ENCODE results near the gene SFXN5.

SFXN5 gene

DNA sequence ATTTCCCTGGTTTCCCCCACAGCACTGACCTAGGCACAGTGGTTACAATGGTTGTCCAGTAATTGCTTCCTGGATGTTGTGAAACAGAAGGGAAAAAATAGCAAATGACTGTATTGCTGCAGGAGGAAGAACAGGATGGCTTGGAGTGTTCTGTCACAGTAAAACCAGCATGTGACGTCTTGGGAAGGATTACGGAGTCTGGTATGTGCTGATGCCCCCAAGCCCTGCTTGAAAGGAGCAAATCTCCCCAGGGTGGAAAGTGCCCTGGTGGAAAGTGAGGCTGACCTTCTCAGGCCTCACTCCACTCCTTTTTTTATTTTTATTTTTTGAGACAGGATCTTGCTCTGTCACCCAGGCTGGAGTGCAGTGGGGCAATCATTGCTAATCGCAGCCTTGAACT, 33.4 kb upstream of the SFXN5 start:
- TF ChIP-seq, protein P1, sequence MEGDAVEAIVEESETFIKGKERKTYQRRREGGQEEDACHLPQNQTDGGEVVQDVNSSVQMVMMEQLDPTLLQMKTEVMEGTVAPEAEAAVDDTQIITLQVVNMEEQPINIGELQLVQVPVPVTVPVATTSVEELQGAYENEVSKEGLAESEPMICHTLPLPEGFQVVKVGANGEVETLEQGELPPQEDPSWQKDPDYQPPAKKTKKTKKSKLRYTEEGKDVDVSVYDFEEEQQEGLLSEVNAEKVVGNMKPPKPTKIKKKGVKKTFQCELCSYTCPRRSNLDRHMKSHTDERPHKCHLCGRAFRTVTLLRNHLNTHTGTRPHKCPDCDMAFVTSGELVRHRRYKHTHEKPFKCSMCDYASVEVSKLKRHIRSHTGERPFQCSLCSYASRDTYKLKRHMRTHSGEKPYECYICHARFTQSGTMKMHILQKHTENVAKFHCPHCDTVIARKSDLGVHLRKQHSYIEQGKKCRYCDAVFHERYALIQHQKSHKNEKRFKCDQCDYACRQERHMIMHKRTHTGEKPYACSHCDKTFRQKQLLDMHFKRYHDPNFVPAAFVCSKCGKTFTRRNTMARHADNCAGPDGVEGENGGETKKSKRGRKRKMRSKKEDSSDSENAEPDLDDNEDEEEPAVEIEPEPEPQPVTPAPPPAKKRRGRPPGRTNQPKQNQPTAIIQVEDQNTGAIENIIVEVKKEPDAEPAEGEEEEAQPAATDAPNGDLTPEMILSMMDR (IDR thresholded peaks at IDR 0.05) = no peak

DNA sequence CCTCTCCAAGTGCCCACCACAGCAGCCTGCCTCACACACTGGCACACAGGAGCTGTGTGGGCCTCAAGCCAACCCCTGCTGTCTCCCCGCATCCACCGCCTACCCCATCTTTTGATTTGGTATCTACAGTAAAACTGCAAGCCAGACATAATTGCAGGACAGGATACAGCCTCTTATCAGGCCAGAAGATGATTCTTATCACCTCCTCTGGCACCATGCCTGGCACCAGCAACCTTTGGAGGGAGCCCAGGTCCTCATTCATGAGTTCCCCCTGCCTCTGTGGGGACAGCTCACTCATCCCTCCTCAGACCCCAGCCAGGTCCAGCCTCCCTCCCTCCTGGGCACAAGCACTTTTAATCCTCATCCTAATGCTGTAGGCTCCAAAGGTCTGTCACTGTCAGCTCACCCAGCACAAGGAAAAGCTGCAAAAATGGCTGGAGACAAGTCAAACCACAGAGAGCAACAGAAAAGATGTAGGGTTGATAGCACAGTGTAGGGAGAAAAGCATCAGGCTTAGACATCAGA, 31.6 kb upstream of the SFXN5 start:
- TF ChIP-seq, protein P1 (IDR thresholded peaks at IDR 0.05) = no peak

DNA sequence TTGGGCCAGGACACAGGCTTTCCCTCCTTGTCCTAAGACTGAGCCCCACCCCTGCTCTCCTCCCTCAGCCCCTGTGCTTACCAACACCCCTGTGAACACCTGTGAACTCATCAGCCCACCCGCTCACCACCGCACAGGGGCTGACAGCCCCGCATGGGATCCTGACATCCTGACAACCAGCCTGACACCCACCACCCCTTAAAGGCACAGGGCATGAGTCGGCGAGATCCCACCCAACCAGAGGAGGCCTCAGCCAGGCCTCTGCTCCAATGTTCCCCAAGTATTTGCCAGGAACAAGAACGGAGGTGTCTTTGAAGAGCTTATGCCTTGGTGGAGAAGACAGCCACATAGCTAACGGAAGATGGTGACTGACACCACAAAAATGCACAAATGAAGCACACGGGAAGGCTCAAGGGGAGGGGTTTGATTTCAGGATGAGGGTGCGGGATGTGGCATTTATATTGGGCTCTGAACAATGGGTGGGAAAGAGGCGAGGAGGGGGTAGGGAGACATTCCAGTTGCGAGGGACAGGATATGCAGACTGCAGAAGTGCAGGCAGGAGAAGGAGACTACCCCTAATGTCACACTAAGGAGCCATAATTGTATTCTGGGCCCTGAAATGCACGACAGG, 30.2 kb upstream of the SFXN5 start:
- TF ChIP-seq, protein P1 (IDR thresholded peaks at IDR 0.05) = no peak

DNA sequence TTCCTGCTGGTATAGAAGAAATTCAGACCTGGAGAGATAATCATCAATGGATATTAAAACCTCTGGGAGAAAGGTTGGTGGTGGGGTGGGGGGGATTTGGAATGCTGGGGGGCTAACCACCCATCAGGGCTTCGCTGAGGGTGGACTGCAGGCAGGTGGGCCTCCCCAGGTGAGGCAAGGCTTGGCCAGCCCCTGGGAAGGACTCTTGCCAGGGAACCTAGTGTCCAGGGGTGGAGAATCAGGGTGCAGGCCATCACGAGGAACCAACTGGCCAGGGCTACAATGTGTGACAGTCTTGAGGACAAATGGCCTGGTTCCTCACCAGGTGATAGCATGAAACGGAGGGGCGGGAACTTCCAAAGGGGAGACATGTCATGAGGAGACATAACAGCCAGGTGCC, 29.4 kb upstream of the SFXN5 start:
- TF ChIP-seq, protein P1 (IDR thresholded peaks at IDR 0.05) = no peak

DNA sequence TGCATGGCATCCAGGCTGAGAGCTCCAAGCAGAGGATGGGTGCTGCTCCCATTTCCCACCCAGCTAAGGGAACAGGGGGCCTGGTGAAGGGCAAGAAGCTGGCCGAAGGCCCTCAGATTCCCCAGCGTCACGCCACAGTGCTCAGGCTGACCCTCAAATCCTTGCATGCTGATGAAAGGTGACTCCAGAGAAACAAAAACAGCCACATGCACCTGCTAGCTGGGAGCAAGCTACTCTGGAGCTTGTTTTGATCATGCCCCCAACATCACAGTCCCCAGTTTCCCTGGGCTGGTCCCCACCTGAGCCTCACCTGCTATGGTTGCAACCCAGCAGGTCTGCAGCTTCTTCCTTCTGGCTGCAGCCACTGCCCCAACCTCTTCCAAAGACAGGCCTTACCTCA, 28.0 kb upstream of the SFXN5 start:
- TF ChIP-seq, protein P1 (IDR thresholded peaks at IDR 0.05) = no peak

DNA sequence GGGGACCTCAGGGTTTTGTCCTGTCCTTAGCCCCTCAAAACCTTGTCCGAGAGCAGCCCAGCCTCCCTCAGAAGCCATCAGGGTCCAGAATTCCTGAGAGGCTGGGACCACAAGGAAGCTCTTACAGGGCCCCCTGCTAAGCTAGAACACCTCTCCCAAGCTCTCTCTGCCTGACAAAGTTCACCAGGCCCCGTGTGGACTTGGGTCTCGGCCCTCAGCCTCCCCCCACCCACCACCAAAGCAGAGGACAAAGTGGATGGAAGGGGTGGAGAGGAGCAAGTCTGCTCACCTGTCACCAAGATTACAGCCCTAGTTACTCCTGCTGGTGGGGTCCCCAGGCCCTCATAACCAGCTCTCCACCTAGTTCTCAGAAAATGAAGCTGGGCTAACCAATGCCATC, 24.4 kb upstream of the SFXN5 start:
- TF ChIP-seq, protein P1 (IDR thresholded peaks at IDR 0.05) = no peak

DNA sequence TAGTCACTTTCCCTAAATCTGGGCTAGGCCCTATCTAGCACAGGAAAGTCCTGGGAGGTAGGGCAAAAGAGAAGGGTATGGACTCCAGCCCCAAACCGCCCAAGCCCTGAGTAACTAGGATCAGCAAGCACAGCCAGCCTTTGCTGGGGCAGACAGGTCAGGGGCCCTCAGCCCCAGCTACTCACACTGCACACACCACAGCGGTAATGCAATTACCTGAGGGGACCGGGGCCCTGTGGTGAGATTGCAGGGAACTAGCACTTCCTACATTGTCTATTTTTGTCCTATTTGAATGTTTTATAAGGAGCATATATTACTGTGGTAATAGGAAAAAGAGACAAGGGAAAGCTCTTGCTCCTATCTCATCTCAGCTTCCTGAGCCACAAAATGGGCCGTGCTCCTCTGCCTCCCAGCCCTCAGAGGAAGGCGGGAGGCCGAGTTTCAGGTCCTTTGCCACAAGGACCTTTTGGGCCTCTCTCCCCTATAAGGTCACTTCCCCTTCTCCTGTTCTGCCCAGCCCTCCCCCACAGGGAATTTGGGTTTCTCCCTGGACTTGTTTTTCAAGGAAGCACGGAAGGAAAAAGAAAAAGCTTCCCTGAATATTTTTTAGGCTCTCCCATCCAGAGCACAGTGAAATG, 20.8 kb upstream of the SFXN5 start:
- TF ChIP-seq, protein P1 (IDR thresholded peaks at IDR 0.05) = no peak
